Measurements from ENCODE around the gene CTNNA3. TPM values are rescaled to one million over a fixed set of nuclear protein-coding genes. Genes with fewer than 3 reads are reported as not detected.
A peak's percentile ranks its signal among the peaks of the same experiment; 100 is the strongest.

Gene CTNNA3
- total and polyA plus RNA-seq, 2 donors (not counting 1 experiment from before 2014, with no cell fraction given) = not detected

DNA sequence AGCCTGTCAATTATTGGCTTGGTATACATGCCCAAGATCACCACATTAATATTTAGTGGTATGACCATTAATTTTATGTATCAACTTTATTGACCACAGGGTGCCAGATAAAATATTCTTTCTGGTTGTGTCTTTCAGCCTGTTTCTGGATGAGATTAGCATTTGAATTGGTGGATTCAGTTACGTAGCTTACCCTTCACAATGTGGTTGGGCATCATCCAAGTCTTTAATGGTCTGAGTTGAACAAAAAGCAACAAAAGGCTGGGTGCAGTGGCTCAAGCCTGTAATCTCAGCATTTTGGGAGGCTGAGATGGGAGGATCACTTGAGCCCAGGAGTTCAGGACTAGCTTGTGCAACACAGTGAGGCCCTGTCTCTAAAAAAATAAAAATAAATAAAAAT, 1472.3 kb downstream of the CTNNA3 start:
- H3K4me2 ChIP-seq (ENCODE audit: extremely low read depth, insufficient read depth, low read length) = no peak overlapping the region
- no peaks in the 10 kb centered on the region for H3K4me1 ChIP-seq (ENCODE audit: control insufficient read depth, extremely low read depth, insufficient read depth, low read length)
- no peaks in the 10 kb centered on the region for H3K79me2 ChIP-seq (ENCODE audit: control insufficient read depth, insufficient read depth, low read length)
- H3K36me3 ChIP-seq (ENCODE audit: control insufficient read depth, insufficient read depth, low read length) = no peaks in the 10 kb centered on the region
- TF ChIP-seq EZH2 (IDR thresholded peaks at IDR 0.05; ENCODE audit: low read length, missing control alignments) = no peak
- TF ChIP-seq, protein P1, sequence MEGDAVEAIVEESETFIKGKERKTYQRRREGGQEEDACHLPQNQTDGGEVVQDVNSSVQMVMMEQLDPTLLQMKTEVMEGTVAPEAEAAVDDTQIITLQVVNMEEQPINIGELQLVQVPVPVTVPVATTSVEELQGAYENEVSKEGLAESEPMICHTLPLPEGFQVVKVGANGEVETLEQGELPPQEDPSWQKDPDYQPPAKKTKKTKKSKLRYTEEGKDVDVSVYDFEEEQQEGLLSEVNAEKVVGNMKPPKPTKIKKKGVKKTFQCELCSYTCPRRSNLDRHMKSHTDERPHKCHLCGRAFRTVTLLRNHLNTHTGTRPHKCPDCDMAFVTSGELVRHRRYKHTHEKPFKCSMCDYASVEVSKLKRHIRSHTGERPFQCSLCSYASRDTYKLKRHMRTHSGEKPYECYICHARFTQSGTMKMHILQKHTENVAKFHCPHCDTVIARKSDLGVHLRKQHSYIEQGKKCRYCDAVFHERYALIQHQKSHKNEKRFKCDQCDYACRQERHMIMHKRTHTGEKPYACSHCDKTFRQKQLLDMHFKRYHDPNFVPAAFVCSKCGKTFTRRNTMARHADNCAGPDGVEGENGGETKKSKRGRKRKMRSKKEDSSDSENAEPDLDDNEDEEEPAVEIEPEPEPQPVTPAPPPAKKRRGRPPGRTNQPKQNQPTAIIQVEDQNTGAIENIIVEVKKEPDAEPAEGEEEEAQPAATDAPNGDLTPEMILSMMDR (conservative IDR thresholded peaks at IDR 0.05 in 1 of 2, IDR thresholded peaks at IDR 0.05 in 1 of 2; ENCODE audit: low read depth in 1 of 2, low read length in 2 of 2) = no peak
- no peak overlapping the region for H2AFZ ChIP-seq (ENCODE audit: low read length)
- no peaks in the 10 kb centered on the region for H3K9me3 ChIP-seq (ENCODE audit: control insufficient read depth, insufficient read depth, low read depth, low read length)
- H3K4me3 ChIP-seq (replicated peaks in 1 of 4; ENCODE audit: control extremely low read depth in 1 of 4, insufficient read depth in 1 of 4, low read depth in 3 of 4, low read length in 4 of 4) = no peak overlapping the region
- H3K27me3 ChIP-seq (ENCODE audit: control insufficient read depth, insufficient read depth, low read length) = no peaks in the 10 kb centered on the region
- H3K27ac ChIP-seq (ENCODE audit: insufficient read depth, low read length) = no peak overlapping the region
- no peaks in the 10 kb centered on the region for H4K20me1 ChIP-seq (ENCODE audit: control insufficient read depth, extremely low read depth, insufficient read depth, low read length)
- no peak for DNase-seq (ENCODE audit: low read depth in 2 of 2)
- H3K9ac ChIP-seq (ENCODE audit: insufficient read depth, low read length) = no peak overlapping the region

DNA sequence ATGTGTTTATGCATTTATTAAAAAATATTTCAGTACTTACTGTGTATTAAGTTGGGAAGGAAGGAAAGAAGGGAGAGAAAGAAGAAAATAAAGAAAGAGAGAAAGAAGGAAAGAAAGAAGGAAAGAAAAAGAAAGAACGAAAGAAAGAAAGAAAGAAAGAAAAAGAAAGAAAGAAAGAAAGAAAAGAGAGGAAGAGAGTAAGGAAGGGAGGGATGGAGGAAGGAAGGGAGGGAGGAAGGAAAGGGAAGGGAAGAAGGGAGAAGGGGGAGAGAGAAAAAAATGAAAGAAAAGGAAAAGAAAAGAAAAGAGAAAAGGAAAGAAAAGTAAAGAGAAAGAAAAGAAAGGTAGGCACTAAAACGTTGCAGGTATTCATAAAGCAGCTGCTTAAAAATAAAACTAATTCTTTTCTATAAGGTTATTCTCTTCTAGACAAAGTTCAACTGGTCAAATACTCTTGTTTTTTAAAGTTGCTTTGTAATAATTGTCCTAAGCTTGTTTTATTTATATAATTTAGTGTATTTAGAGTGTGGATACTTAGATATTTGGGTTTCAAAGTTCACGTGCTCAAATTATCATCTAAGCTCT, 1473.4 kb downstream of the CTNNA3 start:
- H3K79me2 ChIP-seq (ENCODE audit: control insufficient read depth, insufficient read depth, low read length) = no peaks in the 10 kb centered on the region
- no peaks in the 10 kb centered on the region for H3K27me3 ChIP-seq (ENCODE audit: control insufficient read depth, insufficient read depth, low read length)
- H3K4me3 ChIP-seq (replicated peaks in 1 of 4; ENCODE audit: control extremely low read depth in 1 of 4, insufficient read depth in 1 of 4, low read depth in 3 of 4, low read length in 4 of 4) = no peak overlapping the region
- no peak overlapping the region for H3K4me2 ChIP-seq (ENCODE audit: extremely low read depth, insufficient read depth, low read length)
- H4K20me1 ChIP-seq (ENCODE audit: control insufficient read depth, extremely low read depth, insufficient read depth, low read length) = no peaks in the 10 kb centered on the region
- no peak overlapping the region for H3K9ac ChIP-seq (ENCODE audit: insufficient read depth, low read length)
- no peaks in the 10 kb centered on the region for H3K36me3 ChIP-seq (ENCODE audit: control insufficient read depth, insufficient read depth, low read length)
- no peaks in the 10 kb centered on the region for H3K9me3 ChIP-seq (ENCODE audit: control insufficient read depth, insufficient read depth, low read depth, low read length)
- no peak overlapping the region for H2AFZ ChIP-seq (ENCODE audit: low read length)
- no peaks in the 10 kb centered on the region for H3K4me1 ChIP-seq (ENCODE audit: control insufficient read depth, extremely low read depth, insufficient read depth, low read length)
- TF ChIP-seq, protein P1 (conservative IDR thresholded peaks at IDR 0.05 in 1 of 2, IDR thresholded peaks at IDR 0.05 in 1 of 2; ENCODE audit: low read depth in 1 of 2, low read length in 2 of 2) = no peak
- no peak for TF ChIP-seq EZH2 (IDR thresholded peaks at IDR 0.05; ENCODE audit: low read length, missing control alignments)
- H3K27ac ChIP-seq (ENCODE audit: insufficient read depth, low read length) = no peak overlapping the region
- DNase-seq (ENCODE audit: low read depth in 2 of 2) = no peak

DNA sequence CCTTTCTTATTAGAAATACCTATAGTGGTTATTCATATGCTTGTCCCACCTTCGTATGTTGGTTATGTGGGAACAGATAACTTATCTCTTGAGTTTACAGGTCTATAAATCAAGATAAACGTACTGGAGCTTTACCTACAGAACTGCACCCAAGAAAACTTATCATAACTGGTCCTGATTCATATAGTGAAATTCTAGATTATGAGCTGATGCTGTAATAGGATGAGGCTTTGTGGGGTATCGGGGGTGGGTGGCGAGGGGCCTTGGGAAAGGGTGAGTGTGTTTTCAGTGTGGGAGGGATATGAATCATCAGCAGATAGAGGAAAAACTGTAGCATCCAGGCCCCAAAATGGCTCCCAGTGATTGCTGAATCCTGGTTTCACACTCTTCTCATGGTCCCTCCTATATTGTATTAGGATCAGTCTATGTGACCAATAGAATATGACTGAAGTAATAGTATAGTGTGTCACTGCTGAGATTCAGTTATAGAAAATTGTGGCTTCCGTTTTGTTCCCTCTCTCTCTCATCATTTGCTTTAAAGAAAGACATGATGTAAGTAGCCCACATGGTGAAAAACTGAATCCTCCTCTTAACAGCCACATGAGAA, 1476.9 kb downstream of the CTNNA3 start:
- Histone ChIP-seq H4K20me1 (ENCODE audit: control insufficient read depth, extremely low read depth, insufficient read depth, low read length) (no peaks in the 10 kb centered on the region), H3K79me2 (ENCODE audit: control insufficient read depth, insufficient read depth, low read length) (no peaks in the 10 kb centered on the region), H3K27me3 (ENCODE audit: control insufficient read depth, insufficient read depth, low read length) (no peaks in the 10 kb centered on the region), H3K4me2 (ENCODE audit: extremely low read depth, insufficient read depth, low read length) (no peak overlapping the region), H3K27ac (ENCODE audit: insufficient read depth, low read length) (no peak overlapping the region), H3K4me3 (replicated peaks in 1 of 4; ENCODE audit: control extremely low read depth in 1 of 4, insufficient read depth in 1 of 4, low read depth in 3 of 4, low read length in 4 of 4) (no peak overlapping the region), H3K9me3 (ENCODE audit: control insufficient read depth, insufficient read depth, low read depth, low read length) (no peaks in the 10 kb centered on the region), H3K36me3 (ENCODE audit: control insufficient read depth, insufficient read depth, low read length) (no peaks in the 10 kb centered on the region), H3K4me1 (ENCODE audit: control insufficient read depth, extremely low read depth, insufficient read depth, low read length) (no peaks in the 10 kb centered on the region), H2AFZ (ENCODE audit: low read length) (no peak overlapping the region), H3K9ac (ENCODE audit: insufficient read depth, low read length) (no peak overlapping the region)
- DNase-seq (ENCODE audit: low read depth in 2 of 2) = peak in 1 of 2 donors; percentile 5
- TF ChIP-seq, protein P1 (conservative IDR thresholded peaks at IDR 0.05 in 1 of 2, IDR thresholded peaks at IDR 0.05 in 1 of 2; ENCODE audit: low read depth in 1 of 2, low read length in 2 of 2) = no peak
- no peak for TF ChIP-seq EZH2 (IDR thresholded peaks at IDR 0.05; ENCODE audit: low read length, missing control alignments)
